ENCODE results near the gene EDC4.

EDC4 gene

DNA sequence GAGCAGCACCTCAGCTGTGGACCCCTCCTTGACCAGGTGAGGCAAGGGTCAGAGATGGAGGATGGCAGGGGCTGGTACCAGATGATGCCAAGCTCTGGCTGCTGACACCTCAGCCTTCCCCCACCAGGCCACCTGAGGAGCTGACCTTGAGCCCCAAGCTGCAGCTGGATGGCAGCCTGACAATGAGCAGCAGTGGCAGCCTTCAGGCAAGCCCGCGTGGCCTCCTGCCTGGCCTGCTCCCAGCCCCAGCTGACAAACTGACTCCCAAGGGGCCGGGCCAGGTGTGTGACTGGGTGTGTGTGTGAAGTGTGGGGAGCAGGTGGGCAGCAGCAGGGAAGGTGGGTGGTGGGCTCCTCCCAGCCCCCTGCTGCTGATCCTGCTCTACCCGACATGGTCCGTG is 7.1 kb downstream of the EDC4 start:
- no peak for DNase-seq

DNA sequence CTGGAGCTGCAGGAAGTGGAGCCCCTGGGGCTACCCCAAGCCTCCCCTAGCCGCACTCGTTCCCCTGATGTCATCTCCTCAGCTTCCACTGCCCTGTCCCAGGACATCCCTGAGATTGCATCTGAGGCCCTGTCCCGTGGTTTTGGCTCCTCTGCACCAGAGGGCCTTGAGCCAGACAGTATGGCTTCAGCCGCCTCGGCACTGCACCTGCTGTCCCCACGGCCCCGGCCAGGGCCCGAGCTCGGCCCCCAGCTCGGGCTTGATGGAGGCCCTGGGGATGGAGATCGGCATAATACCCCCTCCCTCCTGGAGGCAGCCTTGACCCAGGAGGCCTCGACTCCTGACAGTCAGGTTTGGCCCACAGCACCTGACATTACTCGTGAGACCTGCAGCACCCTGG is 7.7 kb downstream of the EDC4 start:
- no peak for DNase-seq

DNA sequence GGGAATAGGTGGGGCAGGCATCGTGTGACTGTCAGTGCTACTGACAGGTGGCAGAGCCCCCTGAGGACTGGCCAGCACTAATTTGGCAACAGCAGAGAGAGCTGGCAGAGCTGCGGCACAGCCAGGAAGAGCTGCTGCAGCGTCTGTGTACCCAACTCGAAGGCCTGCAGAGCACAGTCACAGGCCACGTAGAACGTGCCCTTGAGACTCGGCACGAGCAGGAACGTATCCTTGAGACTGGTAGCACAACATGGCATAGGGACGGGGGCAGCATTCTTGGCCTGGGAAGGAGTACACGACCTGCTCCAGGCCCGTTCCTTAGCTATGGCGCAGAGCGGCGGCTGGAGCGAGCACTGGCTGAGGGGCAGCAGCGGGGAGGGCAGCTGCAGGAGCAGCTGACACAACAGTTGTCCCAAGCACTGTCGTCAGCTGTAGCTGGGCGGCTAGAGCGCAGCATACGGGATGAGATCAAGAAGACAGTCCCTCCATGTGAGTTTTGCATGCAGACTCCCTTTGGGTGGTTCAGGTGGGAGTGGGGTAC is 8.8 kb downstream of the EDC4 start:
- DNase-seq = no peak

- DNase-seq = no peak
Observed at GRCh38 chr16:67882374-67883145, 9.7 kb downstream of the EDC4 start.

- DNase-seq = no peak
Observed at GRCh38 chr16:67883146-67883871, 10.5 kb downstream of the EDC4 start.

GRCh38 chr16:67883872-67884261 is 11.0 kb downstream of the EDC4 start:
- peak; percentile 26 for DNase-seq

- peak; percentile 70 for DNase-seq
Observed at GRCh38 chr16:67884684-67885083, 11.8 kb downstream of the EDC4 start, which contains the start of gene NRN1L. Gene NRN1L, plus strand, starts transcription at chr16:67884885. Its CDS starts 19 bp downstream, at chr16:67884904.

DNA sequence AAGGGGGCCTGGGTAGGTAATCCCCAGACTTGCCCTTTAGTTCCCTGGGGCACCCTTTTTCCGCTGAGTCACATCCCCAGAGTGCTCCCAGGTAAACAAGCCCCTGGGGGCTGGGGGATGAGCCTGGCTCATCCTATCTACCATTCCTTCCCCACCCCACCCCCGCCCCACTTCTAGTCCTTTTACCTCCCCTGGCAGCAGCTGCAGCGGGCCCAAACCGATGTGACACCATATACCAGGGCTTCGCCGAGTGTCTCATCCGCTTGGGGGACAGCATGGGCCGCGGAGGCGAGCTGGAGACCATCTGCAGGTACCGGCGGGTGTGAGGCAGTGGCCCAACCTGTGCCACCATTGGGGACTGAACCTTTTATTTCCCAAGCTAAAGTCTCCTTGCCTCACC is 12.7 kb downstream of the EDC4 start:
- DNase-seq = no peak

DNA sequence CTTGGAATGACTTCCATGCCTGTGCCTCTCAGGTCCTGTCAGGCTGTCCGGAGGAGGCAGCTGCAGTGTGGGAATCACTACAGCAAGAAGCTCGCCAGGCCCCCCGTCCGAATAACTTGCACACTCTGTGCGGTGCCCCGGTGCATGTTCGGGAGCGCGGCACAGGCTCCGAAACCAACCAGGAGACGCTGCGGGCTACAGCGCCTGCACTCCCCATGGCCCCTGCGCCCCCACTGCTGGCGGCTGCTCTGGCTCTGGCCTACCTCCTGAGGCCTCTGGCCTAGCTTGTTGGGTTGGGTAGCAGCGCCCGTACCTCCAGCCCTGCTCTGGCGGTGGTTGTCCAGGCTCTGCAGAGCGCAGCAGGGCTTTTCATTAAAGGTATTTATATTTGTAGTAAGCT is 13.1 kb downstream of the EDC4 start:
- no peak for DNase-seq

GRCh38 chr16:67886387-67886786 is 13.5 kb downstream of the EDC4 start:
- DNase-seq = no peak

DNA sequence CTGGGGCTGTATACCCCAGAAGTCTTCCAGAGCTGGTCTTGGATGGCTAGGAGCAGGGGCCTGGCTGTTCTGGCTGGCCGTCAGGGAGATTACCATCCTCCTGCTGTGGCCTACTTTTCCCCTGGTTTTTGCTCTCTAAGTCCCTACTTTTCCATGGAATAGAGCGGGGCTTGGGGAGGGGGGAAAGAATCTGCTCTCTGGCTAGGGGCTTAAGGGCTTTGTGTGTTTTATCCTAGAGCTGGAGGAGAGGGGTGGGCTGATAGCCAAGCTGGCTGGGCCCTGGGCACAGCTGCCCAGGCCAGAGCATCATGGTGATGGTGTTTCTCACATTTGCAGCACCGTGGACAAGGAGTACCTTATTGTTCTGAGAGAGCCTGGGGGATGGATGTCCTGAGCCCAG is 15.5 kb downstream of the EDC4 start:
- no peak for DNase-seq

- no peak for DNase-seq
Observed at GRCh38 chr16:67892375-67892774, 19.5 kb downstream of the EDC4 start.

DNA sequence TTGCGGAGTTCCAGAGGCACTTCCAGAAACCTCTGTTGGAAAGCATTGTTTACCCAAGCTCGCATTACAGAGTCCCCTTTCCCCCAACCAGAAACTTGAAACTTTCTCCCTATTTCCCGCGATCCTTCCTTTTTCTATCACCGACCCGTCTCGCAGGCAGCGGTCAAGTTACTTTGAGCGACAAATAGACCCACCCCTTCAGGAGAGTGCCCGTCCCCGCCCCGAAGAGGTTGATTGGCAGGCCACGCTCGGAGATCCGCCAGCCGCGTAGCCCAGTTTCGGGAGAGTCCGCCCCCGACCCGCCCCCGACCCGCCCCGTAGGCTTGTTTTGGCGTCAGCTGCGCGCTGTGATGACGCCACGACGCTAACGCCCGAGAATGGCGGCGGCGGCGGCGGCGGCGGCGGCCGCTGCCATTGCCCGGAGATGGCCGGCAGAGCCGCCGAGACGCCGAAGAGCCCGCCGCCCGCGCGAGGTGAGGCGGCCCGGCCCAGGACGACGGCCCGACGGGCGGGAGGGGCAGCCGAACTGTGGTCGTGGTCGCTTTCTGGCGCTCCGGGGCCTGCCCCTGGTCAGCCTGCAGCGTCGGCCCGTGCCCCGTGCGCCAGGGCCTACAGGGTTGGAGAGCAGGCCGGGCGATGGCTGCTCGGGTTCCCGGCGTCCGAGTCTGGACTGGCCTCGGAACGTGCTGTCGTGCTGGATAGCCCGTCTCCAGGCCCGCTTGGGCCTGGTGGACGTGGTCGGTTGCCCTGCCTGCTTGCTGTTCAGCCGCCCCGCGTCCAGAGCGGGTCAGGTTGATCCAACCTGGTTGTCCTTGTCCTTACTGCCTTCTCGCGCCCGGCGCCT is 20.3 kb downstream of the EDC4 start, which contains the start of gene PSKH1:
PSKH1 (plus strand) TSS at position 356 of the 844 bp plus-strand sequence. CDS start 15,496 bp downstream, outside the sequence.
- DNase-seq = peak; percentile 80

DNA sequence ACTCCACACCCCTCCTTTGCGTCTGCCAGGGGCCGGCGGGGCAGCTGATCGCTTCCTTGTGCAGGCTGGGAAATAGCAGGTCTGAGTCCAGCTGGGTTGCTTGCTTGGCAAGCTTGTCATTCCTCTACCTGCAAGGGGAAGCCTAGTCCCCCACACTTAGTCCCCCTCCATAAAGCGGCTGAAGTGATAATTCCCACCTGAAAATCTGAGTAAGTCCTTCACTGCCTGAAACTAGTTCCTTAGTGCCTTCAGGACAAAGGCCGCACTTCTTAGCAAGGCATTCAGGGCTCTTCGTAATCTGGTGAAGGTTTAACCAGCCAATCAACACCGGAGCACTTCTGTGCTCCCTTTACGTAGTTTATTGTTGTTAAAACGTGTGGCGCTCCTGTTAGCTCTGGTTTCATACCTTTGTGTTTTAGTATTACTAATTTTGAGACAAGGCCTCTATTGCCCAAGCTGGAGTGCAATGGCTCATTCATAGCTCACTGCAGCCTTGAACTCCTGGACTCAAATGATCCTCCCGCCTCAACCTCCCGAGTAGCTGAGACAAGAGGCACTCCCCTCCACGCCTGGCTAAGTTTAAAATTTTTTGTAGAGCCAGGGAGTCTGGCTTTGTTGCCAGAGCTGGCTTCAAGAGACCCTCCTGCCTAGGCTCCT is 21.0 kb downstream of the EDC4 start:
- no peak for DNase-seq

- DNase-seq = no peak
Observed at GRCh38 chr16:67897231-67897630, 24.4 kb downstream of the EDC4 start.

GRCh38 chr16:67901734-67902133 is 28.9 kb downstream of the EDC4 start:
- no peak for DNase-seq

GRCh38 chr16:67902831-67903230 is 30.0 kb downstream of the EDC4 start:
- no peak for DNase-seq

DNA sequence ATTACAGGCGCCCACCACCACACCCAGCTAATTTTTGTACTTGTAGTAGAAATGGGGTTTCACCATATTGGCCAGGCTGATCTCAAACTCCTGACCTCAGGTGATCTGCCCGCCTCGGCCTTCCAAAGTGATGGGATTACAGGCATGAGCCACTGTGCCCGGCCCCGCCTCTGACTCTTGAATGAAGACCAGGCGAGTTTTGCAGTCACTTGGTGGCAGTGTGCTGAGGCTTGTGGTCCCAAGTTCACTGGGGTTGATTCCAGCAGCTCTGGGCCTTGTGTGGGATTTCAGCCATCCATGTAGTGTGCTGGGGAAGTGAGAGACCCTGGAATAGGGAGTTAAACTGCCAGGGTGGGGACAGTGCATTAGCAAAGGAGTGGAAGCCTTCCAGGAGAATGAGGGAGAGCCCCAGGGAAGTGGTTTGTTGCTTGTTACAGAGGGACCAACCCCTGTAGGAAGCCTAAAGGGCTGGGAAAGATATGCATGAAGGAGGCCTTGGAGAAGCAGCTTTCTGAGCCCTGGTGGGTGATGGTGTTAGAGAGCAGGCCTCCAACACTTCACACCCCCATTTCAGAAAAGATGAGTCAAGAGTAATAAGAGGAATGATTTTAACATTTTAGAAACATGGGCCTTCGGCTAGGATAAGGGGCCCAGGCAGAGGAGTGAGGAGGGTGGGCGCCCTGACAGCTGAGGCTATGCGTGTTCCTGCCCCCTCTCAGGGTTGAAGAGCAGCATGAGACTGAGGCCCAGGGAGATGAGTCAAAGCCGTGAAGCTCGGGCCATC is 34.7 kb downstream of the EDC4 start:
- DNase-seq = no peak

DNA sequence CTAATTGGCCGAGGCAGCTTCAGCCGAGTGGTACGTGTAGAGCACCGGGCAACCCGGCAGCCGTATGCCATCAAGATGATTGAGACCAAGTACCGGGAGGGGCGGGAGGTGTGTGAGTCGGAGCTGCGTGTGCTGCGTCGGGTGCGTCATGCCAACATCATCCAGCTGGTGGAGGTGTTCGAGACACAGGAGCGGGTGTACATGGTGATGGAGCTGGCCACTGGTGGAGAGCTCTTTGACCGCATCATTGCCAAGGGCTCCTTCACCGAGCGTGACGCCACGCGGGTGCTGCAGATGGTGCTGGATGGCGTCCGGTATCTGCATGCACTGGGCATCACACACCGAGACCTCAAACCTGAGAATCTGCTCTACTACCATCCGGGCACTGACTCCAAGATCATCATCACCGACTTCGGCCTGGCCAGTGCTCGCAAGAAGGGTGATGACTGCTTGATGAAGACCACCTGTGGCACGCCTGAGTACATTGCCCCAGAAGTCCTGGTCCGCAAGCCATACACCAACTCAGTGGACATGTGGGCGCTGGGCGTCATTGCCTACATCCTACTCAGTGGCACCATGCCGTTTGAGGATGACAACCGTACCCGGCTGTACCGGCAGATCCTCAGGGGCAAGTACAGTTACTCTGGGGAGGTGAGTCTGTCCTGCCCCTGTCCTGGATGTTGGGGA is 36.3 kb downstream of the EDC4 start:
- DNase-seq = no peak

DNA sequence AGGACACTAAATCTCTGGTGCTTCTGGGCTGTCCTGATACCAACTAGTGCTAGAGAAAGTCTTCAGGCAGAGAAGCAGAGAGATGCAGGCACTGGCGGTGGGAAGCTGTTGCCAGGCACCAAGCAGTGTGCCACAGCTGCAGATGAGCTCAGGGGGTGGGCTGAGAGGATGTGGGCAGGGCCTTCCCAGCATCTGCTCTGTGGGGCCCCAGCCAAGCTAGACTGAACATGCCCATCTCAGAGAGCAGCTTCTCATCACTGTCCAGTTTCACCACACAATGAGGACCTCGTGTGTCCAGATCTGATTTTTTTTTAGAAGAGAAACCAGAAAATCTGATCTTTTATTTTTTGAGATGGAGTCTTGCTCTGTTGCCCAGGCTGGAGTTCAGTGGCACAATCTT is 37.3 kb downstream of the EDC4 start:
- DNase-seq = peak; percentile 15
